HG02798 (cell line): ENCODE results near the gene RTN4RL2.
A peak's percentile ranks its signal among the peaks of the same experiment; 100 is the strongest.
"Not testable (repeated sequence)": the region's sequence is repeated elsewhere in the genome, so short reads cannot be mapped to it uniquely, and the experiment has no call there.

Experiments
- ATAC-seq: cut with Tn5 transposase; IDR thresholded peaks from one replicate; pipeline ENCODE4 v1.9.1; 2021; ENCODE audit warnings: mild to moderate bottlenecking; ENCODE audit not compliant: unreplicated experiment, poor library complexity

The RTN4RL2 gene

GRCh38 chr11:57432149-57432561 lies 28.2 kb upstream of the RTN4RL2 start:
- ATAC-seq = no peak

- no peak for ATAC-seq
These were observed 27.6 kb upstream of the RTN4RL2 start for GRCh38 chr11:57432714-57433163.

- ATAC-seq = no peak
These were observed 25.4 kb upstream of the RTN4RL2 start for GRCh38 chr11:57434640-57435546.

GRCh38 chr11:57436031-57436430 lies 24.3 kb upstream of the RTN4RL2 start:
- no peak for ATAC-seq

- no peak for ATAC-seq
These were observed 21.7 kb upstream of the RTN4RL2 start for GRCh38 chr11:57438345-57439285.

GRCh38 chr11:57439786-57440185 lies 20.5 kb upstream of the RTN4RL2 start:
- no peak for ATAC-seq

- ATAC-seq = no peak
These were observed 19.4 kb upstream of the RTN4RL2 start for GRCh38 chr11:57440744-57441414.

GRCh38 chr11:57444362-57445121 lies 15.8 kb upstream of the RTN4RL2 start:
- no peak for ATAC-seq

- not testable (repeated sequence) for ATAC-seq
These were observed 15.3 kb upstream of the RTN4RL2 start for GRCh38 chr11:57445122-57445394.

GRCh38 chr11:57446055-57446454 lies 14.3 kb upstream of the RTN4RL2 start:
- no peak for ATAC-seq

- ATAC-seq = no peak
These were observed 6.7 kb upstream of the RTN4RL2 start for GRCh38 chr11:57453543-57454177.

GRCh38 chr11:57456960-57457642 lies 3.2 kb upstream of the RTN4RL2 start:
- peak; percentile 75 for ATAC-seq

- ATAC-seq = peak; percentile 26
These were observed 2.7 kb upstream of the RTN4RL2 start for GRCh38 chr11:57457643-57458023.

- ATAC-seq = no peak
These were observed 2.3 kb upstream of the RTN4RL2 start for GRCh38 chr11:57458060-57458409.

GRCh38 chr11:57458410-57459163 lies 1.7 kb upstream of the RTN4RL2 start:
- no peak for ATAC-seq

- ATAC-seq = peak; percentile 29
These were observed 935 bp upstream of the RTN4RL2 start for GRCh38 chr11:57459164-57460021.
